ENCODE data around the gene OPCML. TPM values are rescaled to one million over a fixed set of nuclear protein-coding genes. Genes with fewer than 3 reads are reported as not detected.

The OPCML gene
- total RNA-seq, 4 donors from 2014 or later: 0.15 TPM; not detected in 3

GRCh38 chr11:132692891-132693290 lies 839.4 kb downstream of the OPCML start:
- no peaks in the 10 kb centered on the region for H3K9me3 ChIP-seq
- no peak for DNase-seq (ENCODE audit: low spot score in 2 of 2)
- no peak overlapping the region for H3K27ac ChIP-seq
- no peaks in the 10 kb centered on the region for H3K36me3 ChIP-seq
- H3K4me1 ChIP-seq: no peaks in the 10 kb centered on the region
- WGBS: 45% methylated on average over 1 of the region's 1 CpG
- H3K27me3 ChIP-seq: no peaks in the 10 kb centered on the region
- no peak overlapping the region for H3K4me3 ChIP-seq
- TF ChIP-seq POLR2A (IDR thresholded peaks at IDR 0.05) (no peak), EP300 (IDR thresholded peaks at IDR 0.05) (no peak), POLR2AphosphoS5 (IDR thresholded peaks at IDR 0.05) (no peak), CTCF (IDR thresholded peaks at IDR 0.05) (no peak)

- Histone ChIP-seq H3K4me3 (no peak overlapping the region), H3K27me3 (no peaks in the 10 kb centered on the region), H3K36me3 (no peaks in the 10 kb centered on the region), H3K27ac (no peak overlapping the region), H3K9me3 (no peaks in the 10 kb centered on the region), H3K4me1 (no peaks in the 10 kb centered on the region)
- no peak for DNase-seq (ENCODE audit: low spot score in 2 of 2)
- TF ChIP-seq CTCF (IDR thresholded peaks at IDR 0.05): no peak
- no peak for TF ChIP-seq POLR2AphosphoS5 (IDR thresholded peaks at IDR 0.05)
- no peak for TF ChIP-seq POLR2A (IDR thresholded peaks at IDR 0.05)
- 86% methylated on average over 6 of the region's 6 CpGs for WGBS
Observed at GRCh38 chr11:132691848-132692550, 840.3 kb downstream of the OPCML start.

GRCh38 chr11:132686886-132687285 lies 845.4 kb downstream of the OPCML start:
- TF ChIP-seq POLR2A (IDR thresholded peaks at IDR 0.05) (no peak), EP300 (IDR thresholded peaks at IDR 0.05) (no peak), CTCF (IDR thresholded peaks at IDR 0.05) (no peak), POLR2AphosphoS5 (IDR thresholded peaks at IDR 0.05) (no peak)
- no peaks in the 10 kb centered on the region for H3K36me3 ChIP-seq
- no peak overlapping the region for H3K4me3 ChIP-seq
- no peaks in the 10 kb centered on the region for H3K27me3 ChIP-seq
- no peak for DNase-seq (ENCODE audit: low spot score in 2 of 2)
- H3K9me3 ChIP-seq: no peaks in the 10 kb centered on the region
- no peak overlapping the region for H3K27ac ChIP-seq
- WGBS: 57% methylated on average over 4 of the region's 4 CpGs
- no peaks in the 10 kb centered on the region for H3K4me1 ChIP-seq

- H3K9me3 ChIP-seq: no peaks in the 10 kb centered on the region
- no peak for DNase-seq (ENCODE audit: low spot score in 2 of 2)
- H3K4me3 ChIP-seq: no peak overlapping the region
- no peaks in the 10 kb centered on the region for H3K4me1 ChIP-seq
- TF ChIP-seq POLR2AphosphoS5 (IDR thresholded peaks at IDR 0.05) (no peak), CTCF (IDR thresholded peaks at IDR 0.05) (no peak), POLR2A (IDR thresholded peaks at IDR 0.05) (no peak), EP300 (IDR thresholded peaks at IDR 0.05) (no peak)
- H3K27me3 ChIP-seq: no peaks in the 10 kb centered on the region
- H3K36me3 ChIP-seq: no peaks in the 10 kb centered on the region
- H3K27ac ChIP-seq: no peak overlapping the region
- 35% methylated on average over 3 of the region's 3 CpGs for WGBS
Observed at GRCh38 chr11:132685174-132685611, 847.1 kb downstream of the OPCML start.

- TF ChIP-seq CTCF (IDR thresholded peaks at IDR 0.05): no peak
- no peak for TF ChIP-seq POLR2AphosphoS5 (IDR thresholded peaks at IDR 0.05)
- no peak for TF ChIP-seq EP300 (IDR thresholded peaks at IDR 0.05)
- TF ChIP-seq POLR2A (IDR thresholded peaks at IDR 0.05): no peak
- no peaks in the 10 kb centered on the region for H3K9me3 ChIP-seq
- DNase-seq (ENCODE audit: low spot score in 2 of 2): no peak
- 94% methylated on average over 2 of the region's 2 CpGs for WGBS
- H3K27ac ChIP-seq: no peak overlapping the region
- no peaks in the 10 kb centered on the region for H3K4me1 ChIP-seq
- no peak overlapping the region for H3K4me3 ChIP-seq
- H3K27me3 ChIP-seq: no peaks in the 10 kb centered on the region
- no peaks in the 10 kb centered on the region for H3K36me3 ChIP-seq
Observed at GRCh38 chr11:132683602-132684001, 848.7 kb downstream of the OPCML start.

All from suprapubic skin (tissue), 4 donors.